Endothelial cell of umbilical vein (primary cell): ENCODE measurements around the gene CC2D2A. TPM values are rescaled to one million over a fixed set of nuclear protein-coding genes. Genes with fewer than 3 reads are reported as not detected.

ENCODE experiments used
- BruUV-seq: library from RNA; stranded (reverse); fragments of 400-500 nt; replicated peaks from 2 replicates; lab custom pipeline; 2021; lab: Mats Ljungman, UMichigan
- CTCF ChIA-PET: fragments of 300-600, 350-600 bp; sonication (Branson Sonifier 250); formaldehyde crosslinking; loops from one replicate; lab custom pipeline; 2021; ENCODE audit warnings: antibody characterized with exemption, inconsistent platforms; lab: Charles Lee
- POLR2A ChIA-PET: fragments of 300-600, 350-600 bp; sonication (Branson Sonifier 250); formaldehyde crosslinking; loops from one replicate; lab custom pipeline; 2021; ENCODE audit warnings: antibody characterized with exemption, inconsistent platforms; lab: Charles Lee
- DNase-seq: peaks from one replicate; pipeline ENCODE4 v3.0.0-alpha.2; 2011; ENCODE audit warnings: low read depth, low spot score
- FAIRE-seq: peaks from 2 replicates; lab custom pipeline; 2011; peaks lifted over from hg19 to GRCh38; lab: Jason Lieb, UNC
- H2AFZ ChIP-seq: 2 replicates; pipeline ENCODE4 v1.6.0; 2012; ENCODE audit warnings: low read depth, low read length, control low read depth, inconsistent platforms
- H3K27ac ChIP-seq: 2 replicates; pipeline ENCODE4 v1.5.1; 2011; ENCODE audit warnings: low read depth, mild to moderate bottlenecking, control low read depth, low read length, moderate library complexity; ENCODE audit not compliant: insufficient read depth
- H3K27me3 ChIP-seq, 2 experiments: 2 replicates each; pipeline versions ENCODE4 v1.6.0 to v1.6.1; 2011; ENCODE audit warnings: low read length in 2 of 2, mixed read lengths in 1 of 2; ENCODE audit not compliant: control insufficient read depth in 2 of 2, insufficient read depth in 2 of 2
- H3K36me3 ChIP-seq, 2 experiments: 2 replicates in 1 of 2; 3 replicates in 1 of 2; pipeline ENCODE4 v1.5.1; 2011; ENCODE audit warnings: low read length in 2 of 2, mild to moderate bottlenecking in 1 of 2, moderate library complexity in 1 of 2; ENCODE audit not compliant: control insufficient read depth in 2 of 2, insufficient read depth in 2 of 2; ENCODE audit errors: extremely low read depth in 1 of 2
- H3K4me1 ChIP-seq: 3 replicates; pipeline ENCODE4 v1.5.1; 2011; ENCODE audit warnings: mild to moderate bottlenecking, low read length; ENCODE audit not compliant: control insufficient read depth, insufficient read depth; ENCODE audit errors: extremely low read depth
- H3K4me2 ChIP-seq: 2 replicates; pipeline ENCODE4 v1.6.1; 2011; ENCODE audit warnings: low read length, control low read depth, mixed read lengths; ENCODE audit not compliant: insufficient read depth
- H3K4me3 ChIP-seq, 3 experiments: fragments of 200-600 bp in 1 of 3; sonication (generic), shearing (Covaris generic) in 1 of 3; replicated peaks in 1 of 3; 2 replicates each; pipeline ENCODE4 v1.5.1; 2011 to 2016; ENCODE audit warnings: control low read depth in 3 of 3, low read length in 3 of 3, mild to moderate bottlenecking in 2 of 3, inconsistent platforms in 1 of 3, low read depth in 1 of 3, moderate library complexity in 1 of 3; ENCODE audit not compliant: insufficient read depth in 1 of 3
- H3K79me2 ChIP-seq: 2 replicates; pipeline ENCODE4 v1.6.0; 2012; ENCODE audit warnings: low read length, inconsistent platforms; ENCODE audit not compliant: control insufficient read depth, insufficient read depth
- H3K9ac ChIP-seq: replicated peaks from 2 replicates; pipeline ENCODE3; 2011; ENCODE audit warnings: low read length, control low read depth; ENCODE audit not compliant: insufficient read depth; ENCODE audit errors: extremely low read depth
- H3K9me1 ChIP-seq: replicated peaks from 3 replicates; pipeline ENCODE4 v1.6.0; 2011; ENCODE audit warnings: mild to moderate bottlenecking, low read length; ENCODE audit not compliant: control insufficient read depth, insufficient read depth; ENCODE audit errors: extremely low read depth
- H3K9me3 ChIP-seq: replicated peaks from 2 replicates; pipeline ENCODE4 v1.5.1; 2012; ENCODE audit warnings: low read length, inconsistent platforms; ENCODE audit not compliant: control insufficient read depth, insufficient read depth
- H4K20me1 ChIP-seq: replicated peaks from 2 replicates; pipeline ENCODE3; 2011; ENCODE audit warnings: mild to moderate bottlenecking, low read length; ENCODE audit not compliant: control insufficient read depth, insufficient read depth; ENCODE audit errors: extremely low read depth
- CTCF ChIP-seq, 2 donors: IDR thresholded peaks; 1 replicate in 1 of 2; 2 replicates in 1 of 2; pipeline ENCODE4 v1.5.1; 2011; ENCODE audit warnings: low read length in 2 of 2, mild to moderate bottlenecking in 2 of 2, moderate library complexity in 2 of 2, control low read depth in 1 of 2, inconsistent platforms in 1 of 2, low read depth in 1 of 2; ENCODE audit not compliant: insufficient read depth in 1 of 2; ENCODE audit errors: extremely low read depth in 1 of 2
- EZH2 ChIP-seq: IDR thresholded peaks from 2 replicates; pipeline ENCODE4 v1.6.1; 2012; ENCODE audit warnings: borderline replicate concordance, low read depth, mild to moderate bottlenecking, moderate library complexity, low read length, inconsistent platforms; ENCODE audit not compliant: severe bottlenecking
- FOS ChIP-seq: IDR thresholded peaks from 2 replicates; pipeline ENCODE4 v1.6.1; 2011; ENCODE audit warnings: mild to moderate bottlenecking, low read length, moderate library complexity, borderline replicate concordance; ENCODE audit not compliant: insufficient read depth
- GATA2 ChIP-seq: IDR thresholded peaks from 2 replicates; pipeline ENCODE4 v1.7.0; 2011; ENCODE audit warnings: low read depth, mild to moderate bottlenecking, moderate library complexity, mixed read lengths, low read length; ENCODE audit not compliant: insufficient read length, insufficient read depth
- JUN ChIP-seq: IDR thresholded peaks from 2 replicates; pipeline ENCODE4 v1.6.1; 2011; ENCODE audit warnings: borderline replicate concordance, low read depth; ENCODE audit not compliant: insufficient read length, insufficient read depth
- MAX ChIP-seq: IDR thresholded peaks from 2 replicates; pipeline ENCODE4 v1.6.1; 2011; ENCODE audit not compliant: insufficient read depth, insufficient read length
- MYC ChIP-seq: IDR thresholded peaks from one replicate; pipeline ENCODE4 v1.6.1; 2011; ENCODE audit warnings: mild to moderate bottlenecking, low read depth, low read length
- POLR2A ChIP-seq: IDR thresholded peaks from 2 replicates; pipeline ENCODE4 v1.6.1; 2012; ENCODE audit warnings: low read depth, mild to moderate bottlenecking, control low read depth, low read length
- POLR2AphosphoS5 ChIP-seq: IDR thresholded peaks from 2 replicates; pipeline ENCODE4 v1.6.1; 2012; ENCODE audit warnings: low read depth, mild to moderate bottlenecking, control low read depth, low read length, moderate library complexity; ENCODE audit not compliant: insufficient read depth
- dilution Hi-C: fragments of 300-500 bp; cut with MboI; formaldehyde crosslinking; loops from one replicate; pipeline ENCODE4 v1.15.0; 2019; ENCODE audit warnings: low sequenced_read_pairs; ENCODE audit not compliant: extremely low pct_ligation_motif_present
- intact Hi-C: fragments of 100-400 bp; cut with micrococcal nuclease; formaldehyde crosslinking; loops from one replicate; pipeline ENCODE4 v1.10.0; 2022
- polyA plus RNA-seq, 4 experiments: library from polyadenylated mRNA; depleted of rRNA in 3 of 4; stranded (reverse) in 3 of 4; unstranded in 1 of 4; fragments of >200 nt; gene quantifications; 2 replicates each; pipeline versions ENCODE4 v1.2.1 to v1.2.3, GENCODE V29; 2011 to 2012; ENCODE audit warnings: missing spikeins in 1 of 4
- total RNA-seq: library from RNA; stranded (reverse); gene quantifications from 2 replicates; pipeline ENCODE4 v1.2.3, GENCODE V29; 2021

Gene CC2D2A
- total and polyA plus RNA-seq, 2 donors (not counting 3 experiments of a cell fraction or from before 2014, with no cell fraction given) = 10.2 to 22.4 TPM

GRCh38 chr4:15541941-15542340 is 72.3 kb downstream of the CC2D2A start:
- dilution Hi-C loops (no loop called here), intact Hi-C loops (no loop called here)
- FAIRE-seq = no peak
- Histone ChIP-seq H3K27me3 (no peaks in the 10 kb centered on the region), H3K9me1 (no peaks in the 10 kb centered on the region), H3K79me2 (no peaks in the 10 kb centered on the region), H3K9ac (no peak overlapping the region), H3K4me1 (no peaks in the 10 kb centered on the region), H3K4me2 (no peak overlapping the region), H3K9me3 (no peaks in the 10 kb centered on the region), H3K4me3 (no peak overlapping the region), H4K20me1 (no peaks in the 10 kb centered on the region), H3K36me3 (peaks cover 0 to 3% of the 10 kb centered on the region in 2 experiments), H2AFZ (no peak overlapping the region), H3K27ac (no peak overlapping the region)
- CTCF ChIA-PET = no interaction called here
- TF ChIP-seq JUN (no peak), POLR2A (no peak), GATA2 (no peak), POLR2AphosphoS5 (no peak), MYC (no peak)
- no peak for DNase-seq
- POLR2A ChIA-PET = no interaction called here
- BruUV-seq = no TSS peak

- TF ChIP-seq CTCF (IDR thresholded peaks at IDR 0.05; ENCODE audit: extremely low read depth in 1 of 2, insufficient read depth in 1 of 2, low read depth in 1 of 2, low read length in 2 of 2) (no peak), POLR2A (no peak), POLR2AphosphoS5 (no peak), MAX (no peak), GATA2 (no peak), EZH2 (no peak), JUN (no peak), FOS (no peak), MYC (no peak)
- H3K4me3 ChIP-seq = no peak overlapping the region
- no peaks in the 10 kb centered on the region for H3K9me1 ChIP-seq
- DNase-seq = no peak
- no peak overlapping the region for H3K9ac ChIP-seq
- POLR2A ChIA-PET = no interaction called here
- CTCF ChIA-PET = no interaction called here
- no TSS peak for BruUV-seq
- no peak overlapping the region for H2AFZ ChIP-seq
- H3K36me3 ChIP-seq = peaks cover 0 to 3% of the 10 kb centered on the region in 2 experiments
- no peaks in the 10 kb centered on the region for H3K27me3 ChIP-seq
- no peak overlapping the region for H3K4me2 ChIP-seq
- no peaks in the 10 kb centered on the region for H3K79me2 ChIP-seq
- FAIRE-seq = no peak
- no peaks in the 10 kb centered on the region for H3K4me1 ChIP-seq
- dilution Hi-C loops = no loop called here
- intact Hi-C loops = no loop called here
- H3K27ac ChIP-seq = no peak overlapping the region
- no peaks in the 10 kb centered on the region for H4K20me1 ChIP-seq
- H3K9me3 ChIP-seq = no peaks in the 10 kb centered on the region
These were observed 73.1 kb downstream of the CC2D2A start for GRCh38 chr4:15542760-15543159.
